Left ventricle myocardium inferior (tissue), 1 donor: ENCODE data around the gene SDK2. TPM values are rescaled to one million over a fixed set of nuclear protein-coding genes. Genes with fewer than 3 reads are reported as not detected.

Experiments
- DNase-seq: peaks from one replicate; pipeline ENCODE4 v3.0.0-alpha.2; 2020
- H3K27ac ChIP-seq: fragments of 200-600 bp; replicated peaks from 2 replicates; pipeline ENCODE4 v1.8.0; 2021
- H3K27me3 ChIP-seq: fragments of 200-600 bp; 2 replicates; pipeline ENCODE4 v1.8.0; 2021; ENCODE audit warnings: low read depth
- H3K36me3 ChIP-seq: fragments of 200-600 bp; 2 replicates; pipeline ENCODE4 v1.8.0; 2021
- H3K4me1 ChIP-seq: fragments of 200-600 bp; 2 replicates; pipeline ENCODE4 v1.8.0; 2021
- H3K4me3 ChIP-seq: fragments of 200-600 bp; 2 replicates; pipeline ENCODE4 v1.8.0; 2021; ENCODE audit warnings: mild to moderate bottlenecking, moderate library complexity
- H3K9me3 ChIP-seq: fragments of 200-600 bp; replicated peaks from 2 replicates; pipeline ENCODE4 v1.8.0; 2021
- CTCF ChIP-seq: fragments of 200-600 bp; IDR thresholded peaks from 2 replicates; pipeline ENCODE4 v1.8.0; 2021; ENCODE audit warnings: antibody characterized with exemption, mild to moderate bottlenecking, borderline replicate concordance
- intact Hi-C: fragments of 100-400 bp; cut with micrococcal nuclease; formaldehyde crosslinking; loops from one replicate; pipeline ENCODE4 v1.11.0; 2022
- total RNA-seq: library from RNA; stranded (reverse); fragmentation: NEBNext Ultra II Directional; extraction: Animal tissue kit (Norgen Biotek cat#: 25700); gene quantifications from one replicate; pipeline ENCODE4 v1.2.1, GENCODE V29; 2021
- donor health status: DM: no; HTN: yes; CAD: no; lungs with severe emphysema.

SDK2 gene
- total RNA-seq, 1 donor from 2014 or later = 2.2 TPM

- TF ChIP-seq CTCF = peak; percentile 38
- Histone ChIP-seq H3K4me3 (no peak overlapping the region), H3K27ac (no peak overlapping the region), H3K36me3 (no peaks in the 10 kb centered on the region), H3K9me3 (no peaks in the 10 kb centered on the region), H3K27me3 (peaks cover 25% of the 10 kb centered on the region), H3K4me1 (peaks cover 8% of the 10 kb centered on the region)
- intact Hi-C loops = no loop called here
- peak; percentile 48 for DNase-seq
Measured at GRCh38 chr17:73586921-73587602, 57.2 kb downstream of the SDK2 start.

DNA sequence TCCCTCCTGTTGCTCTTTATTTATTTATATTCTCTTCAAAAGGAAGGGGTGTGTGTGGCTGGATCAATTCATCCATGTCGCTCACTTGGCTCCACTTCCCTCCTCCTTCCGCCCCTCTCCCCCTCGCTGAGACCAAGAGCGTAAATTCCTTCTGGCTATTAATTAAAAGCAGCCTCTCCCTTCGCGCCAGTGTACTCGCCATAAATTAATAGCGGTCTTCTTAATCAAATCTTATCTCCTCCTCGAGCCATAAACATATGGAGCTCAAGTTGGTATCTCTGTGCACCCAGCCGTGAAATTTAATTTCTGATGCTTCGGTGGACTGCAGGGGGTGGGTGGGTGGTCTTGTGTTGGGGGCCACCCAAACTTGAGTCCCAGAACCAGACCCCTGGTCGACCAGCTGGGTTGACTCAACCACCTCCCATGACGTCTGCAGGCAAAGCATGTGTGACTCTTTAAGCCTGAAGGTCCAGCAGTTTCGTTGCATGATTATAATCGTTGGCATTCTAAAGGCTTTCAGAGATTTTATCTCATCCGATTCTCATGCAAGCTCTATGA lies 57.9 kb downstream of the SDK2 start:
- H3K4me1 ChIP-seq = peaks cover 2% of the 10 kb centered on the region
- intact Hi-C loops = no loop called here

DNA sequence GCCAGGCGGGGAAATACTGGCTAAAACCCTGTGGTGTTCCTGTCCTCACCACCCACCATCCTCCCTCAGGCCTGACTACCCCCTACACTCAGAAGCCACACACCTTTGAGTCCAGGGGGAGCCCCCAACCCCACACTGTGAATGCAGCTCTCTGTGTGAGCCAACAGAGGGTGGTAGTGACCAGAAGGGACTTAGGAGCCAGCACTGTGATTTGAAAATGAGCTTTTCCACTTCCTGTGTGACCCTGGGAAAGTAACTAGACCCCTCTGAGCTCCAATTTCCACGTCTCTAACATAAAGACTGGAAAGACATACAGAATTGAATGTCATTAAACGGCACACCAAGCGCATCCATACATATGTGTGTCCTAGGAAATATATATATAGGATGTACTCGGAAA lies 58.7 kb downstream of the SDK2 start:
- Histone ChIP-seq H3K9me3 (no peaks in the 10 kb centered on the region), H3K27ac (no peak overlapping the region), H3K4me1 (no peaks in the 10 kb centered on the region), H3K27me3 (peaks cover 27% of the 10 kb centered on the region), H3K4me3 (no peak overlapping the region), H3K36me3 (no peaks in the 10 kb centered on the region)
- no peak for TF ChIP-seq CTCF
- no peak for DNase-seq
- intact Hi-C loops = no loop called here

More for the DNA sequence above, 57.9 kb downstream of the SDK2 start:
- TF ChIP-seq CTCF = no peak
- H3K27me3 ChIP-seq = peaks cover 26% of the 10 kb centered on the region
- no peak overlapping the region for H3K27ac ChIP-seq
- no peaks in the 10 kb centered on the region for H3K36me3 ChIP-seq
- no peaks in the 10 kb centered on the region for H3K9me3 ChIP-seq
- DNase-seq = no peak
- no peak overlapping the region for H3K4me3 ChIP-seq

DNA sequence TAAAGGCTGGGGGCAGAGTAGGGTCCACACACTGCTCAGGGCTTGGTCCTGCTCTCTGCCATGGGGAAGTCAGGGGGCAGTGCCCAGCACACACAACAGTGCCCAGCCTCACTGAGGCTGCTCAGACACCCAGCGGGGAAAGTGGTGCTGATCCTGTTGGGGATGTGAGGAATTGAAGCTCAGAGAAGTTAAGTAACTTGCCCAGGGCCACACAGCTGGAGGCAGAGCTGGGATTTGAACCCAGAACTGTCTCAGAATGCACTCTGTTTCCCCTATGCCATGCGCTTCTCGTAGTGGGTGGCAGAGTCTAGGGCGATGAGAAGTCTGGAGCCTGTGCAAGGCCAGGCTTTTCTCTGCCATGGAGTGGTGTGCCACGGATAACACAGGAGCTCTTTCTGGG lies 59.3 kb downstream of the SDK2 start:
- intact Hi-C loops = no loop called here
- Histone ChIP-seq H3K36me3 (no peaks in the 10 kb centered on the region), H3K27ac (no peak overlapping the region), H3K9me3 (no peaks in the 10 kb centered on the region), H3K27me3 (peaks cover 27% of the 10 kb centered on the region), H3K4me3 (no peak overlapping the region), H3K4me1 (no peaks in the 10 kb centered on the region)
- no peak for DNase-seq
- TF ChIP-seq CTCF = no peak

- TF ChIP-seq CTCF = no peak
- H3K9me3 ChIP-seq = no peaks in the 10 kb centered on the region
- H3K4me3 ChIP-seq = no peak overlapping the region
- H3K36me3 ChIP-seq = no peaks in the 10 kb centered on the region
- intact Hi-C loops = no loop called here
- no peak overlapping the region for H3K27ac ChIP-seq
- H3K4me1 ChIP-seq = no peaks in the 10 kb centered on the region
- DNase-seq = no peak
- H3K27me3 ChIP-seq = peaks cover 27% of the 10 kb centered on the region
Measured at GRCh38 chr17:73584049-73584448, 60.2 kb downstream of the SDK2 start.
